GM12878 (cell line): ENCODE measurements around the gene ULBP2. TPM values are rescaled to one million over a fixed set of nuclear protein-coding genes. Genes with fewer than 3 reads are reported as not detected.
A peak's percentile ranks its signal among the peaks of the same experiment; 100 is the strongest.

Experiments
- ATAC-seq: fragments of 200-7000 bp; cut with Tn5 transposase; 3 replicates; pipeline ENCODE4 v1.9.1; 2020; ENCODE audit warnings: mild to moderate bottlenecking, moderate library complexity
- BruUV-seq: library from RNA; stranded (reverse); fragments of 400-500 nt; replicated peaks from 2 replicates; lab custom pipeline; 2021; lab: Mats Ljungman, UMichigan
- CTCF ChIA-PET: fragments of 300-600 bp; sonication (Branson Sonifier 250); formaldehyde crosslinking; extraction: SDS; loops from one replicate; lab custom pipeline; 2021; ENCODE audit warnings: inconsistent platforms; lab: Yijun Ruan, JAX
- POLR2A ChIA-PET: fragments of 350-600 bp; formaldehyde crosslinking; extraction: SDS; loops from one replicate; lab custom pipeline; 2021; ENCODE audit warnings: inconsistent platforms; lab: Charles Lee
- RAD21 ChIA-PET: fragments of 300-600 bp; sonication (Branson Sonifier 250); formaldehyde crosslinking; loops from one replicate; lab custom pipeline; 2023; ENCODE audit warnings: antibody characterized with exemption; ENCODE audit not compliant: unreplicated experiment; lab: Charles Lee
- SMC1A ChIA-PET: fragments of 300-600 bp; sonication (Branson Sonifier 250); formaldehyde crosslinking; loops from one replicate; lab custom pipeline; 2023; ENCODE audit not compliant: unreplicated experiment, uncharacterized antibody; lab: Charles Lee
- DNase-seq: peaks from one replicate; pipeline ENCODE4 v3.0.0-alpha.2; 2011; ENCODE audit warnings: low read depth, low spot score
- FAIRE-seq: peaks from 3 replicates; lab custom pipeline; 2011; peaks lifted over from hg19 to GRCh38; lab: Jason Lieb, UNC
- H2AFZ ChIP-seq: 2 replicates; pipeline ENCODE4 v1.6.0; 2011; ENCODE audit warnings: low read depth, low read length, control low read depth; ENCODE audit not compliant: control insufficient read depth
- H3K27ac ChIP-seq: 2 replicates; pipeline ENCODE4 v1.5.1; 2011; ENCODE audit warnings: control low read depth; ENCODE audit not compliant: control insufficient read depth, insufficient read depth
- H3K27me3 ChIP-seq, 2 experiments: replicated peaks in 1 of 2; 2 replicates each; pipeline versions ENCODE4 v1.6.0 to v1.6.1; 2011; ENCODE audit warnings: low read length in 1 of 2; ENCODE audit not compliant: control insufficient read depth in 2 of 2, insufficient read depth in 2 of 2
- H3K36me3 ChIP-seq, 2 experiments: 2 replicates each; pipeline ENCODE4 v1.5.1; 2011; ENCODE audit warnings: low read length in 1 of 2; ENCODE audit not compliant: control insufficient read depth in 2 of 2, insufficient read depth in 2 of 2
- H3K4me1 ChIP-seq: 2 replicates; pipeline ENCODE4 v1.6.1; 2011; ENCODE audit warnings: mild to moderate bottlenecking, low read length, moderate library complexity, mixed read lengths; ENCODE audit not compliant: control insufficient read depth, insufficient read depth
- H3K4me2 ChIP-seq: 2 replicates; pipeline ENCODE4 v1.6.0; 2011; ENCODE audit warnings: control low read depth; ENCODE audit not compliant: control insufficient read depth, insufficient read depth
- H3K4me3 ChIP-seq: fragments of 200-600 bp; sonication (generic); 2 replicates; pipeline ENCODE4 v1.5.1; 2016
- H3K79me2 ChIP-seq: 2 replicates; pipeline ENCODE4 v1.6.0; 2011; ENCODE audit warnings: low read length; ENCODE audit not compliant: control insufficient read depth, insufficient read depth
- H3K9ac ChIP-seq: 2 replicates; pipeline ENCODE4 v1.8.0; 2011; ENCODE audit warnings: low read length, control low read depth, mixed read lengths; ENCODE audit not compliant: control insufficient read depth, insufficient read depth
- H3K9me3 ChIP-seq: replicated peaks from 3 replicates; pipeline ENCODE4 v1.5.1; 2011; ENCODE audit warnings: mild to moderate bottlenecking, low read length; ENCODE audit not compliant: control insufficient read depth, insufficient read depth
- H4K20me1 ChIP-seq: 2 replicates; pipeline ENCODE4 v1.6.0; 2011; ENCODE audit not compliant: control insufficient read depth, insufficient read depth
- BMI1 ChIP-seq: fragments of 450-650 bp; IDR thresholded peaks from 2 replicates; pipeline ENCODE4 v1.6.1; 2016; ENCODE audit warnings: mild to moderate bottlenecking, moderate library complexity, borderline replicate concordance
- BRCA1 ChIP-seq: IDR thresholded peaks from 2 replicates; pipeline ENCODE4 v1.6.1; 2011; ENCODE audit warnings: low read depth, low read length, improper control_type of control experiment
- HDAC2 ChIP-seq: fragments of 200-600 bp; sonication (generic); IDR thresholded peaks from 2 replicates; pipeline ENCODE4 v1.6.1; 2017
- HSF1 ChIP-seq: fragments of 150-350 bp; IDR thresholded peaks from 2 replicates; pipeline ENCODE4 v1.6.1; 2014; ENCODE audit warnings: mild to moderate bottlenecking, low read depth, low read length
- IRF4 ChIP-seq: IDR thresholded peaks from 2 replicates; pipeline ENCODE4 v1.6.1; 2011; ENCODE audit warnings: low read depth, low read length
- PAX5 ChIP-seq: IDR thresholded peaks from 2 replicates; pipeline ENCODE4 v1.6.1; 2011; ENCODE audit warnings: low read depth, low read length, borderline replicate concordance
- PBX3 ChIP-seq: IDR thresholded peaks from 2 replicates; pipeline ENCODE4 v1.6.1; 2011; ENCODE audit warnings: mild to moderate bottlenecking, low read depth, low read length, moderate library complexity; ENCODE audit not compliant: insufficient replicate concordance
- RAD21 ChIP-seq: IDR thresholded peaks from 2 replicates; pipeline ENCODE4 v1.6.1; 2011; ENCODE audit warnings: mild to moderate bottlenecking, low read depth, low read length, moderate library complexity; ENCODE audit not compliant: insufficient read depth
- SIX5 ChIP-seq: IDR thresholded peaks from 2 replicates; pipeline ENCODE4 v1.6.1; 2011; ENCODE audit warnings: mild to moderate bottlenecking, low read depth, low read length, moderate library complexity; ENCODE audit not compliant: severe bottlenecking
- SREBF2 ChIP-seq: IDR thresholded peaks from 2 replicates; pipeline ENCODE4 v1.6.1; 2012; ENCODE audit warnings: mild to moderate bottlenecking, low read length
- SRF ChIP-seq, 2 experiments: IDR thresholded peaks; 2 replicates each; pipeline ENCODE4 v1.6.1; 2011; ENCODE audit warnings: low read depth in 2 of 2, low read length in 2 of 2, mild to moderate bottlenecking in 1 of 2, moderate library complexity in 1 of 2
- STAT1 ChIP-seq: fragments of 450-650 bp; conservative IDR thresholded peaks from 2 replicates; pipeline ENCODE4 v1.6.1; 2014; ENCODE audit warnings: antibody characterized with exemption, mild to moderate bottlenecking
- WGBS: methylation state at CpG from one replicate; pipeline ENCODE4 v1.1.6; 2016; ENCODE audit warnings: low lambda C conversion rate; ENCODE audit not compliant: insufficient replicate concordance, insufficient coverage; ENCODE audit errors: missing lambda C conversion rate; 5-methylcytosine and 5-hydroxymethylcytosine counted together
- in situ Hi-C: fragments of 300-500 bp; cut with MboI; formaldehyde crosslinking; loops from 9 replicates; pipeline ENCODE4 v1.14.3; 2018; ENCODE audit warnings: mixed read lengths
- intact Hi-C: fragments of 100-400 bp; cut with micrococcal nuclease; formaldehyde crosslinking; loops from one replicate; pipeline ENCODE4 v1.14.2; 2022; ENCODE audit not compliant: unreplicated experiment
- polyA plus RNA-seq, 11 experiments: library from polyadenylated mRNA; depleted of rRNA in 4 of 11; unstranded in 6 of 11; stranded (reverse) in 5 of 11; fragments of >200 nt; fragmentation: Nextera tagmentation in 4 of 11; fragmentation: Illumina TruSeq in 1 of 11; extraction: Ambion mirVana in 4 of 11; extraction: Trizol in 1 of 11; gene quantifications; 1 replicate in 1 of 11; 2 replicates in 10 of 11; pipeline versions ENCODE4 v1.2.1 to v1.2.3, GENCODE V29; 2011 to 2016; ENCODE audit warnings: inconsistent platforms in 2 of 11, missing spikeins in 2 of 11, low read depth in 1 of 11
- total RNA-seq, 4 experiments: library from RNA; depleted of rRNA in 3 of 4; stranded (reverse); fragments of >200 nt in 3 of 4; fragmentation: Illumina TruSeq in 1 of 4; extraction: Trizol in 1 of 4; gene quantifications; 2 replicates each; pipeline versions ENCODE4 v1.2.1 to v1.2.3, GENCODE V29; 2013 to 2021

The ULBP2 gene
- total and polyA plus RNA-seq, 10 of the 15 experiments (the other 5 are each of a cell fraction or from before 2014, with no cell fraction given) = 0.16 to 2.5 (median 0.22) TPM; not detected in 3

GRCh38 chr6:149939356-149939648 lies 2.5 kb upstream of the ULBP2 start:
- 19% methylated on average over 5 of the region's 5 CpGs for whole genome bisulfite sequencing
- TF ChIP-seq HSF1 = no peak
- TF ChIP-seq BMI1 = peak; percentile 36; the same call in 1 of the 2 replicates
- SMC1A ChIA-PET = no interaction called here
- Histone ChIP-seq H3K9me3 (no peaks in the 10 kb centered on the region; the same call in 2 of the 3 replicates), H3K4me3 (no peak overlapping the region), H3K27ac (no peak overlapping the region), H3K27me3 (peaks cover 9 to 11% of the 10 kb centered on the region in 2 experiments), H4K20me1 (no peaks in the 10 kb centered on the region; the same call in 1 of the 2 replicates), H2AFZ (no peak overlapping the region), H3K4me1 (peaks cover 16% of the 10 kb centered on the region), H3K4me2 (peak overlapping the region; percentile 78), H3K36me3 (no peaks in the 10 kb centered on the region), H3K79me2 (no peaks in the 10 kb centered on the region), H3K9ac (no peak overlapping the region)
- RAD21 ChIA-PET = no interaction called here
- intact Hi-C loops (loop anchor here (5.0 to 10.0 kb wide), 4 partner anchors 128 to 875 kb away; partner anchors contain the start of gene ULBP3), in situ Hi-C loops (loop anchor here (5.0 to 10.0 kb wide), 2 partner anchors 68 to 875 kb away; no protein-coding TSS in a partner anchor)
- FAIRE-seq (no peak), DNase-seq (no peak), ATAC-seq (peak; percentile 2; the same call in 2 of the 3 replicates)
- POLR2A ChIA-PET = no interaction called here
- CTCF ChIA-PET = no interaction called here
- no TSS peak for BruUV-seq

GRCh38 chr6:149939909-149940671 lies 1.7 kb upstream of the ULBP2 start:
- POLR2A ChIA-PET = no interaction called here
- intact Hi-C loops = loop anchor here (5.0 to 10.0 kb wide), 4 partner anchors 127 to 875 kb away; partner anchors contain the start of gene ULBP3
- no peak for TF ChIP-seq SIX5
- TF ChIP-seq SRF (IDR thresholded peaks at IDR 0.05; ENCODE audit: low read depth in 2 of 2, low read length in 2 of 2) = no peak
- no peak for TF ChIP-seq RAD21
- no peak for TF ChIP-seq PBX3
- no peak for TF ChIP-seq STAT1
- no peak for TF ChIP-seq PAX5
- TF ChIP-seq HDAC2 = no peak
- no peak for TF ChIP-seq BRCA1
- TF ChIP-seq IRF4 = no peak
- TF ChIP-seq SREBF2 = no peak

More at GRCh38 chr6:149939909-149940671, 1.7 kb upstream of the ULBP2 start:
- H3K4me3 ChIP-seq = no peak overlapping the region
- no peaks in the 10 kb centered on the region for H3K79me2 ChIP-seq
- BruUV-seq = no TSS peak
- CTCF ChIA-PET = interaction anchor here (1.3 kb wide), 1 partner anchor 77 kb away, joined by 8 read pairs; no protein-coding TSS in a partner anchor
- WGBS = 18% methylated on average over 6 of the region's 6 CpGs
- RAD21 ChIA-PET = interaction anchor here (1.1 kb wide), 1 partner anchor 77 kb away, joined by 3 read pairs; no protein-coding TSS in a partner anchor
- FAIRE-seq (no peak), DNase-seq (no peak), ATAC-seq (no peak)
- peaks cover 16% of the 10 kb centered on the region for H3K4me1 ChIP-seq
- SMC1A ChIA-PET = interaction anchor here (0.6 to 1.3 kb wide), 3 partner anchors 21 to 222 kb away, joined by 3 read pairs; no protein-coding TSS in a partner anchor
- no peaks in the 10 kb centered on the region; the same call in 1 of the 2 replicates for H4K20me1 ChIP-seq
- in situ Hi-C loops = loop anchor here (5.0 to 10.0 kb wide), 2 partner anchors 67 to 875 kb away; no protein-coding TSS in a partner anchor
- no peak overlapping the region for H3K4me2 ChIP-seq
- no peaks in the 10 kb centered on the region for H3K36me3 ChIP-seq
- peaks cover 9 to 11% of the 10 kb centered on the region in 2 experiments for H3K27me3 ChIP-seq
- H3K9me3 ChIP-seq = no peaks in the 10 kb centered on the region; the same call in 2 of the 3 replicates
- H2AFZ ChIP-seq = no peak overlapping the region
- H3K9ac ChIP-seq = no peak overlapping the region
- no peak overlapping the region for H3K27ac ChIP-seq
